Measurements from ENCODE around the gene VWCE. TPM values are rescaled to one million over a fixed set of nuclear protein-coding genes. Genes with fewer than 3 reads are reported as not detected.

The VWCE gene
- total RNA-seq, 2 experiments from 2014 or later = 0.64 to 1.0 TPM

DNA sequence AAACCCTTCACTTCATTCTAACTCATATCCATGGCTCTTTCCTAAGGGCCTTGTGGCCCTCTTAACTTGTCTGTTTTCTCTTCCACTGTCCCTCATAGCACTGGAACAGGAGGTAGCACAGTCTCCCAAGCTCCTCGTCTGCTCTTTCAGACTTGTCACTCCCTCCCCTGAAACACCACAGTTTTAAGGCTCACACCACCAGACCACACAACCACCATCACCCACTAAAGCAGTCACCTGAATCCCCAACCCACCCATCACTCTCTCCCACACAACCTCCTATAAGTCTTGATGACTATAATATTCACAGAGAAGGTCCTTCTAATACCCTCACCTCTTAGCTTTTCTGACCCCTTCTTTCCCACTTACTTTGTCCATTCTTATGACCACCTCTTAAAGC is 11.1 kb upstream of the VWCE start:
- DNase-seq = no peak

DNA sequence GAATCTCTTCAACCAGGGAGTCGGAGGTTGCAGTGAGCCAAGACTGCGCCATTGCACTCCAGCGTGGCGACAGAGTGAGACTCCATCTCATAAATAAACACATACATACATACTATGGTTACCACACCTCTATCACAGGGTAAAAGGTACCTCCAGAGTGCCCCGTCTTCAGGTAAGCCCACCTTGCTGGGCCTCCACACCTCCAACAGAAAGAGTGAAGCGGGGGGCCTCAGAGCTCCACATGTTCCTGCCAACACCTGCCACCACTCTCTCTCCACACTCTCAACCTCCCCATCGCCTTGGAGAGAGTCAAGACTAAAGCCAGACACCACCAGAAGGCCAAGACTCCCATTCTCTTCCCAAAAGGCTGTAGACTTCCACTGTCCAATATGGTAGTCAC is 10.3 kb upstream of the VWCE start:
- Histone ChIP-seq H3K4me1 (ENCODE audit: insufficient read depth, low read length) (no peaks in the 10 kb centered on the region), H3K27ac (ENCODE audit: low read depth in 1 of 2, low read length in 2 of 2) (no peak overlapping the region), H3K36me3 (ENCODE audit: insufficient read depth, low read length) (peaks cover 89% of the 10 kb centered on the region), H3K4me3 (ENCODE audit: low read length) (no peak overlapping the region), H3K27me3 (ENCODE audit: control insufficient read depth in 1 of 2, insufficient read depth in 2 of 2, low read length in 2 of 2) (no peaks in the 10 kb centered on the region), H3K9me3 (ENCODE audit: control insufficient read depth in 1 of 2, insufficient read depth in 1 of 2, low read length in 2 of 2) (no peaks in the 10 kb centered on the region)
- no peaks in the 10 kb centered on the region for H3K9me3 Mint-ChIP-seq
- no peak overlapping the region for H3K27ac Mint-ChIP-seq
- ChIA-PET POLR2A (no interaction called here), CTCF (no interaction called here)
- intact Hi-C loops (cut with DNase I, micrococcal nuclease) = no loop called here
- H3K4me1 Mint-ChIP-seq (ENCODE audit: low read depth) = peaks cover 1% of the 10 kb centered on the region
- H3K4me3 Mint-ChIP-seq = no peak overlapping the region
- no peaks in the 10 kb centered on the region for H3K27me3 Mint-ChIP-seq
- TF ChIP-seq, protein P1, sequence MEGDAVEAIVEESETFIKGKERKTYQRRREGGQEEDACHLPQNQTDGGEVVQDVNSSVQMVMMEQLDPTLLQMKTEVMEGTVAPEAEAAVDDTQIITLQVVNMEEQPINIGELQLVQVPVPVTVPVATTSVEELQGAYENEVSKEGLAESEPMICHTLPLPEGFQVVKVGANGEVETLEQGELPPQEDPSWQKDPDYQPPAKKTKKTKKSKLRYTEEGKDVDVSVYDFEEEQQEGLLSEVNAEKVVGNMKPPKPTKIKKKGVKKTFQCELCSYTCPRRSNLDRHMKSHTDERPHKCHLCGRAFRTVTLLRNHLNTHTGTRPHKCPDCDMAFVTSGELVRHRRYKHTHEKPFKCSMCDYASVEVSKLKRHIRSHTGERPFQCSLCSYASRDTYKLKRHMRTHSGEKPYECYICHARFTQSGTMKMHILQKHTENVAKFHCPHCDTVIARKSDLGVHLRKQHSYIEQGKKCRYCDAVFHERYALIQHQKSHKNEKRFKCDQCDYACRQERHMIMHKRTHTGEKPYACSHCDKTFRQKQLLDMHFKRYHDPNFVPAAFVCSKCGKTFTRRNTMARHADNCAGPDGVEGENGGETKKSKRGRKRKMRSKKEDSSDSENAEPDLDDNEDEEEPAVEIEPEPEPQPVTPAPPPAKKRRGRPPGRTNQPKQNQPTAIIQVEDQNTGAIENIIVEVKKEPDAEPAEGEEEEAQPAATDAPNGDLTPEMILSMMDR (IDR thresholded peaks at IDR 0.05) = no peak
- DNase-seq (no peak), ATAC-seq (ENCODE audit: poor library complexity) (no peak)
- peaks cover 40% of the 10 kb centered on the region for H3K36me3 Mint-ChIP-seq (ENCODE audit: low read depth)

More for the DNA sequence above, 11.1 kb upstream of the VWCE start:
- H3K4me3 Mint-ChIP-seq = no peak overlapping the region
- Histone ChIP-seq H3K27me3 (ENCODE audit: control insufficient read depth in 1 of 2, insufficient read depth in 2 of 2, low read length in 2 of 2) (no peaks in the 10 kb centered on the region), H3K4me3 (ENCODE audit: low read length) (no peak overlapping the region), H3K9me3 (ENCODE audit: control insufficient read depth in 1 of 2, insufficient read depth in 1 of 2, low read length in 2 of 2) (no peaks in the 10 kb centered on the region), H3K4me1 (ENCODE audit: insufficient read depth, low read length) (no peaks in the 10 kb centered on the region), H3K36me3 (ENCODE audit: insufficient read depth, low read length) (peaks cover 88% of the 10 kb centered on the region), H3K27ac (ENCODE audit: low read depth in 1 of 2, low read length in 2 of 2) (no peak overlapping the region)
- H3K9me3 Mint-ChIP-seq = no peaks in the 10 kb centered on the region
- TF ChIP-seq, protein P1 (IDR thresholded peaks at IDR 0.05) = no peak
- H3K27me3 Mint-ChIP-seq = no peaks in the 10 kb centered on the region
- ChIA-PET CTCF (no interaction called here), POLR2A (no interaction called here)
- H3K4me1 Mint-ChIP-seq (ENCODE audit: low read depth) = no peaks in the 10 kb centered on the region
- intact Hi-C loops (cut with DNase I, micrococcal nuclease) = no loop called here
- no peak for ATAC-seq (ENCODE audit: poor library complexity)
- H3K36me3 Mint-ChIP-seq (ENCODE audit: low read depth) = peaks cover 32% of the 10 kb centered on the region
- H3K27ac Mint-ChIP-seq = no peak overlapping the region

DNA sequence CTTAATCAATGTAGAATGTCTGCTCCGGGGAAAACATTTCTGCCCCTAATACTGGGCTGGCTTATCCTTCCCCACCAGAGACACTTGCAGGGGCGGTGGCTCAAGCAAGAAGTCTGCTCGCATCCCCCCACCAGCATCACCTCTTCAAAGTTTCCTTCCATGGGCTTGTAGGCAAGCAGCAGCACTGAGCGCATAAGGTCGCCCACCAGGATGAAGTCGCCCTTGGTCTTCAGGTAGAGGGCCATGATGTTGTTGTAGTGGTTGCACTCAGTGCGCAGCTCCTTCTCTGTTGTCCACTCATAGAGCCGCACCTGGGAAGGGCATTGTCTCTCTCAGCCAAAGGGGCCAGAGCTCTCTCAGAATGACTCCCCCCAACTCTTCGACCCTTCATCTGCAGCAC is 8.6 kb upstream of the VWCE start:
- Histone ChIP-seq H3K36me3 (ENCODE audit: insufficient read depth, low read length) (peaks cover 82% of the 10 kb centered on the region), H3K4me3 (ENCODE audit: low read length) (no peak overlapping the region), H3K4me1 (ENCODE audit: insufficient read depth, low read length) (no peaks in the 10 kb centered on the region), H3K27me3 (ENCODE audit: control insufficient read depth in 1 of 2, insufficient read depth in 2 of 2, low read length in 2 of 2) (no peaks in the 10 kb centered on the region), H3K9me3 (ENCODE audit: control insufficient read depth in 1 of 2, insufficient read depth in 1 of 2, low read length in 2 of 2) (no peaks in the 10 kb centered on the region), H3K27ac (ENCODE audit: low read depth in 1 of 2, low read length in 2 of 2) (no peak overlapping the region)
- DNase-seq (no peak), ATAC-seq (ENCODE audit: poor library complexity) (no peak)
- ChIA-PET CTCF (no interaction called here), POLR2A (no interaction called here)
- Mint-ChIP-seq H3K27ac (no peak overlapping the region), H3K27me3 (no peaks in the 10 kb centered on the region), H3K36me3 (ENCODE audit: low read depth) (peaks cover 57% of the 10 kb centered on the region), H3K9me3 (no peaks in the 10 kb centered on the region), H3K4me3 (no peak overlapping the region), H3K4me1 (ENCODE audit: low read depth) (peaks cover 15% of the 10 kb centered on the region)
- TF ChIP-seq, protein P1 (IDR thresholded peaks at IDR 0.05) = no peak
- intact Hi-C loops (cut with DNase I, micrococcal nuclease) = no loop called here
